ENCODE data around the gene LARGE1.

Gene LARGE1

GRCh38 chr22:33792832-33793231 lies 127.4 kb downstream of the LARGE1 start:
- Histone ChIP-seq H3K36me3 (ENCODE audit: insufficient read depth, low read length) (no peaks in the 10 kb centered on the region), H3K79me2 (ENCODE audit: insufficient read depth, low read length) (no peaks in the 10 kb centered on the region), H3K9ac (ENCODE audit: low read depth, low read length, poor library complexity, severe bottlenecking) (no peak overlapping the region), H3K4me2 (ENCODE audit: low read depth, low read length, poor library complexity, severe bottlenecking) (no peak overlapping the region), H2AFZ (ENCODE audit: low read length) (no peak overlapping the region), H3K4me3 (ENCODE audit: low read length, poor library complexity, severe bottlenecking) (no peak overlapping the region), H4K20me1 (ENCODE audit: insufficient read depth, low read length, poor library complexity, severe bottlenecking) (no peaks in the 10 kb centered on the region), H3K9me2 (replicated peaks; ENCODE audit: low read depth, low read length) (no peaks in the 10 kb centered on the region), H3K4me1 (ENCODE audit: insufficient read depth, low read length, poor library complexity, severe bottlenecking) (no peaks in the 10 kb centered on the region), H3K9me3 (ENCODE audit: insufficient read depth, low read depth, low read length) (peaks cover 21% of the 10 kb centered on the region), H3K27me3 (ENCODE audit: insufficient read depth, low read length, poor library complexity, severe bottlenecking) (no peaks in the 10 kb centered on the region), H3F3A (ENCODE audit: low read depth) (no peaks in the 10 kb centered on the region)
- TF ChIP-seq CTCF (conservative IDR thresholded peaks at IDR 0.05; ENCODE audit: low read length) (no peak), EZH2phosphoT487 (IDR thresholded peaks at IDR 0.05; ENCODE audit: borderline replicate concordance) (no peak)

- TF ChIP-seq EZH2phosphoT487 (IDR thresholded peaks at IDR 0.05; ENCODE audit: borderline replicate concordance) (no peak), CTCF (conservative IDR thresholded peaks at IDR 0.05; ENCODE audit: low read length) (no peak)
- H3F3A ChIP-seq (ENCODE audit: low read depth), result no peaks in the 10 kb centered on the region
- no peaks in the 10 kb centered on the region for H3K79me2 ChIP-seq (ENCODE audit: insufficient read depth, low read length)
- no peaks in the 10 kb centered on the region for H3K9me2 ChIP-seq (replicated peaks; ENCODE audit: low read depth, low read length)
- no peak overlapping the region for H3K9ac ChIP-seq (ENCODE audit: low read depth, low read length, poor library complexity, severe bottlenecking)
- H3K4me1 ChIP-seq (ENCODE audit: insufficient read depth, low read length, poor library complexity, severe bottlenecking), result no peaks in the 10 kb centered on the region
- no peaks in the 10 kb centered on the region for H4K20me1 ChIP-seq (ENCODE audit: insufficient read depth, low read length, poor library complexity, severe bottlenecking)
- peaks cover 26% of the 10 kb centered on the region for H3K9me3 ChIP-seq (ENCODE audit: insufficient read depth, low read depth, low read length)
- H3K4me2 ChIP-seq (ENCODE audit: low read depth, low read length, poor library complexity, severe bottlenecking), result no peak overlapping the region
- H3K4me3 ChIP-seq (ENCODE audit: low read length, poor library complexity, severe bottlenecking), result no peak overlapping the region
- H2AFZ ChIP-seq (ENCODE audit: low read length), result no peak overlapping the region
- no peaks in the 10 kb centered on the region for H3K36me3 ChIP-seq (ENCODE audit: insufficient read depth, low read length)
- no peaks in the 10 kb centered on the region for H3K27me3 ChIP-seq (ENCODE audit: insufficient read depth, low read length, poor library complexity, severe bottlenecking)
Measured at GRCh38 chr22:33789690-33790253, 130.5 kb downstream of the LARGE1 start.

- Histone ChIP-seq H3K36me3 (ENCODE audit: insufficient read depth, low read length) (no peaks in the 10 kb centered on the region), H3K9ac (ENCODE audit: low read depth, low read length, poor library complexity, severe bottlenecking) (no peak overlapping the region), H3K79me2 (ENCODE audit: insufficient read depth, low read length) (no peaks in the 10 kb centered on the region), H2AFZ (ENCODE audit: low read length) (no peak overlapping the region), H3K4me3 (ENCODE audit: low read length, poor library complexity, severe bottlenecking) (no peak overlapping the region), H3K9me2 (replicated peaks; ENCODE audit: low read depth, low read length) (no peaks in the 10 kb centered on the region), H3K4me2 (ENCODE audit: low read depth, low read length, poor library complexity, severe bottlenecking) (no peak overlapping the region), H3K9me3 (ENCODE audit: insufficient read depth, low read depth, low read length) (peaks cover 26% of the 10 kb centered on the region), H3F3A (ENCODE audit: low read depth) (no peaks in the 10 kb centered on the region), H3K4me1 (ENCODE audit: insufficient read depth, low read length, poor library complexity, severe bottlenecking) (no peaks in the 10 kb centered on the region), H4K20me1 (ENCODE audit: insufficient read depth, low read length, poor library complexity, severe bottlenecking) (no peaks in the 10 kb centered on the region), H3K27me3 (ENCODE audit: insufficient read depth, low read length, poor library complexity, severe bottlenecking) (no peaks in the 10 kb centered on the region)
- TF ChIP-seq EZH2phosphoT487 (IDR thresholded peaks at IDR 0.05; ENCODE audit: borderline replicate concordance) (no peak), CTCF (conservative IDR thresholded peaks at IDR 0.05; ENCODE audit: low read length) (no peak)
Measured at GRCh38 chr22:33788927-33789326, 131.3 kb downstream of the LARGE1 start.
